ENCODE measurements around the gene ALDH2. TPM values are rescaled to one million over a fixed set of nuclear protein-coding genes. Genes with fewer than 3 reads are reported as not detected.

The ALDH2 gene
- total and polyA plus RNA-seq, 2 of the 8 experiments (the other 6 are each of a cell fraction or from before 2014, with no cell fraction given), result 25.4 to 43.8 TPM

DNA sequence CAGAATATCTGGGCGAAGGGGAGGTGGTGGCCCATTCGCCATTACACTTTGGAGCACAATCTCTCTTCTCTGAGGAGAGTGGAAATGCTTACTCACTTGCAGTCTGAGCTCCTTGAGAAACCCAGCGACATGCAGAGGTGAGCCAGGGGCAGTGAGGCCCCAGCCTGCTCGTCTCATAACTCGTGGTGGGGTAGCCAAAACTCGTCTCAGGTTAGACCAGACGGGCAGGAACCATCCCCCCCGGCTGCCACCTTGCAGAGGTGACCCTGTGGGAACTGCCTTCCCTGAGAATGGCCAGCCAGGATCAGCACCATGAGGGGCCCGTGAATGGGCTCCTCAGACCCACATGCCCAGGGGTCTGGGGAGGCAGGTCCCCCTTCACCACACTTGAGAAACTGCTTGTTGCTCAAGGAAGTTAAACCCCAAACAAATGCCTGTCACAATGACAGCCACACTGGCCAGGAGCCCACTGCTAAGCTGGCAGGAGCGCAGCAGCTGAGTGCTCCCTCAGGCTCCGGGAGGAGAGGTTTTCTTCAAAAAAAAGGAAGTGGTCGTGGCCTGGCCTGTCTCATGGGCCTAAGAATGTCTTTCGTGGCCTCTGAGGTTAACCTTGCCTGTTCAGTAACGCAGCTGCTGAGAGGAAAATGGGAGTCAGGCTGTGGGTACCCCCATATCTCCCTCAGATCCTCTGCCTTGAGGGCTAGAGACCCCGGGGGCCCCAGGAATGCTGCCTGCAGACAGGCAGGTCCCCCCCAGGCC, 9.2 kb upstream of the ALDH2 start:
- WGBS, 2 experiments (ENCODE audit: extremely low coverage in 1 of 2, insufficient coverage in 1 of 2, insufficient read length in 1 of 2, insufficient replicate concordance in 2 of 2, low coverage in 1 of 2, low lambda C conversion rate in 2 of 2, missing lambda C conversion rate in 1 of 2), result 86% methylated on average over 15 of the region's 15 CpGs; no CpG with 5 or more reads in 1 of the 2 experiments
- Histone ChIP-seq H2AFZ (ENCODE audit: low read length) (no peak overlapping the region), H3K4ac (replicated peaks; ENCODE audit: insufficient read length, low read depth, low read length) (no peak overlapping the region), H3K4me3 (ENCODE audit: extremely low read depth in 1 of 4, insufficient read depth in 2 of 4, low read depth in 3 of 4, low read length in 4 of 4) (no peak overlapping the region), H2BK120ac (replicated peaks; ENCODE audit: low read depth, low read length) (no peak overlapping the region), H3K4me2 (ENCODE audit: insufficient read depth in 1 of 2, low read depth in 2 of 2, low read length in 2 of 2) (no peak overlapping the region), H3K18ac (ENCODE audit: extremely low read depth, low read length) (no peak overlapping the region; the same call in 1 of the 2 replicates), H4K91ac (replicated peaks; ENCODE audit: insufficient read length, low read length) (no peak overlapping the region), H2BK20ac (ENCODE audit: low read length) (no peak overlapping the region), H4K20me1 (replicated peaks in 1 of 2; ENCODE audit: control insufficient read depth in 1 of 2, insufficient read depth in 2 of 2, low read length in 2 of 2) (peaks cover 0 to 4% of the 10 kb centered on the region in 2 experiments), H3K27ac (ENCODE audit: low read depth, low read length) (no peak overlapping the region), H2BK15ac (ENCODE audit: low read length) (no peak overlapping the region), H3K27me3 (replicated peaks in 1 of 4; ENCODE audit: control insufficient read depth in 3 of 4, extremely low read depth in 1 of 4, insufficient read depth in 3 of 4, low read length in 3 of 4) (no peaks in the 10 kb centered on the region), H3K9me3 (ENCODE audit: insufficient read depth in 2 of 2, low read depth in 1 of 2, low read length in 1 of 2) (no peaks in the 10 kb centered on the region), H3K14ac (ENCODE audit: insufficient read length) (no peak overlapping the region), H3K56ac (replicated peaks; ENCODE audit: insufficient read length, low read depth, low read length) (no peak overlapping the region), H3K23ac (ENCODE audit: insufficient read length) (no peak overlapping the region), H3K23me2 (ENCODE audit: low read depth, low read length) (no peaks in the 10 kb centered on the region), H2BK5ac (ENCODE audit: low read depth, low read length) (no peak overlapping the region; the same call in 1 of the 2 replicates), H4K5ac (ENCODE audit: insufficient read length, low read depth, low read length) (no peak overlapping the region), H3K9ac (replicated peaks in 1 of 4; ENCODE audit: extremely low read depth in 1 of 4, low read depth in 3 of 4, low read length in 3 of 4) (no peak overlapping the region), H4K8ac (ENCODE audit: extremely low read depth, insufficient read depth, low read length) (peak overlapping the region; percentile 43; the same call in 1 of the 2 replicates), H2BK12ac (ENCODE audit: low read depth, low read length) (no peak overlapping the region), H3K79me1 (ENCODE audit: low read depth, low read length) (no peaks in the 10 kb centered on the region), H3K4me1 (replicated peaks in 1 of 4; ENCODE audit: control insufficient read depth in 3 of 4, insufficient read depth in 4 of 4, low read length in 3 of 4) (peaks cover 0 to 11% (median 8%) of the 10 kb centered on the region in 4 experiments; a peak in 2 of 7 replicates), H3K79me2 (ENCODE audit: control insufficient read depth in 1 of 2, insufficient read depth in 2 of 2, low read length in 2 of 2) (no peaks in the 10 kb centered on the region), H2AK5ac (ENCODE audit: low read depth, low read length) (no peak overlapping the region), H3K36me3 (ENCODE audit: control insufficient read depth in 2 of 4, insufficient read depth in 4 of 4, low read length in 3 of 4) (no peaks in the 10 kb centered on the region)
- FAIRE-seq (no peak), DNase-seq (ENCODE audit: low read depth in 1 of 2, low spot score in 2 of 2) (no peak)
- ChIA-PET POLR2A (ENCODE audit: partially characterized antibody) (interaction anchor here (0.6 to 4.5 kb wide), 4 partner anchors 10 to 116 kb away, joined by 3 to 18 read pairs (median 6); partner anchors contain the start of gene ALDH2), CTCF (ENCODE audit: partially characterized antibody) (interaction anchor here (0.8 to 9.1 kb wide), 5 partner anchors 10 to 228 kb away, joined by 3 to 165 read pairs (median 3); no protein-coding TSS in a partner anchor)
- no peak for TF ChIP-seq TBP (IDR thresholded peaks at IDR 0.05; ENCODE audit: low read depth, low read length)
- TF ChIP-seq, protein P1, sequence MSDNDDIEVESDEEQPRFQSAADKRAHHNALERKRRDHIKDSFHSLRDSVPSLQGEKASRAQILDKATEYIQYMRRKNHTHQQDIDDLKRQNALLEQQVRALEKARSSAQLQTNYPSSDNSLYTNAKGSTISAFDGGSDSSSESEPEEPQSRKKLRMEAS (IDR thresholded peaks at IDR 0.05), result no peak
- TF ChIP-seq, protein P2, sequence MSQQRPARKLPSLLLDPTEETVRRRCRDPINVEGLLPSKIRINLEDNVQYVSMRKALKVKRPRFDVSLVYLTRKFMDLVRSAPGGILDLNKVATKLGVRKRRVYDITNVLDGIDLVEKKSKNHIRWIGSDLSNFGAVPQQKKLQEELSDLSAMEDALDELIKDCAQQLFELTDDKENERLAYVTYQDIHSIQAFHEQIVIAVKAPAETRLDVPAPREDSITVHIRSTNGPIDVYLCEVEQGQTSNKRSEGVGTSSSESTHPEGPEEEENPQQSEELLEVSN (IDR thresholded peaks at IDR 0.05), result no peak
- TF ChIP-seq POU5F1 (IDR thresholded peaks at IDR 0.05; ENCODE audit: low read depth, low read length), result no peak
- TF ChIP-seq PHF8 (conservative IDR thresholded peaks at IDR 0.05; ENCODE audit: low read depth, low read length), result no peak
- TF ChIP-seq ASH2L (IDR thresholded peaks at IDR 0.05; ENCODE audit: low read length), result no peak
- no peak for TF ChIP-seq GABPA (IDR thresholded peaks at IDR 0.05; ENCODE audit: borderline replicate concordance, insufficient read depth, low read length)
- no peak for TF ChIP-seq EP300 (IDR thresholded peaks at IDR 0.05; ENCODE audit: borderline replicate concordance in 1 of 2, low read depth in 2 of 2, low read length in 2 of 2)
- no peak for TF ChIP-seq CREB1 (IDR thresholded peaks at IDR 0.05)
- TF ChIP-seq RAD21 (IDR thresholded peaks at IDR 0.05 in 1 of 2, conservative IDR thresholded peaks at IDR 0.05 in 1 of 2; ENCODE audit: low read depth in 2 of 2, low read length in 2 of 2), result no peak
- no peak for TF ChIP-seq SP2 (IDR thresholded peaks at IDR 0.05; ENCODE audit: low read length)
